ENCODE measurements around the gene ARID3C. TPM values are rescaled to one million over a fixed set of nuclear protein-coding genes. Genes with fewer than 3 reads are reported as not detected.
A peak's percentile ranks its signal among the peaks of the same experiment; 100 is the strongest.

Gene ARID3C
- total and polyA plus RNA-seq, 2 experiments from 2014 or later: 0.49 TPM; not detected in 1

DNA sequence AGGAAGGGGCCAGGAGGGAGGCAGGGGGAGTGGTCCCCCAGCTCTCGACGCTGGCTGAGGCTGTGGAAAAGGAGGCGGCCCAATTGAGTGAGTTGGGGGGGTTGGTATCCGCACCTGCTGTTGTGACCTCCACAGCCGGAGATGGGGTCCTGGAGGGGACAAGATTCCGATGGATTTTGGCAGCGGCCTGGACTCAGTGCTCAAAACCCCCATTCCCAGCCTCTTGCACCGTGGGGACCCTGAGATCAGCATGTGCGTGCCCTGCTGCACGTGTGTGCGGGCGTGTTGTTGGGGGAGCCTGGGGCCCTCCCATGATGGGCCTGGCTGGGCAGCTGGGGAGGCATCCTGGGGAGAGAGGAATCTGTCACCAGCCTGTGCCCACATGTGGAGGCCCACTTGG is 54.3 kb downstream of the ARID3C start:
- no peak for TF ChIP-seq EZH2 (IDR thresholded peaks at IDR 0.05; ENCODE audit: low read depth, unreplicated experiment)
- no peak for TF ChIP-seq POLR2AphosphoS5 (IDR thresholded peaks at IDR 0.05; ENCODE audit: low read depth)
- TF ChIP-seq, protein P1, sequence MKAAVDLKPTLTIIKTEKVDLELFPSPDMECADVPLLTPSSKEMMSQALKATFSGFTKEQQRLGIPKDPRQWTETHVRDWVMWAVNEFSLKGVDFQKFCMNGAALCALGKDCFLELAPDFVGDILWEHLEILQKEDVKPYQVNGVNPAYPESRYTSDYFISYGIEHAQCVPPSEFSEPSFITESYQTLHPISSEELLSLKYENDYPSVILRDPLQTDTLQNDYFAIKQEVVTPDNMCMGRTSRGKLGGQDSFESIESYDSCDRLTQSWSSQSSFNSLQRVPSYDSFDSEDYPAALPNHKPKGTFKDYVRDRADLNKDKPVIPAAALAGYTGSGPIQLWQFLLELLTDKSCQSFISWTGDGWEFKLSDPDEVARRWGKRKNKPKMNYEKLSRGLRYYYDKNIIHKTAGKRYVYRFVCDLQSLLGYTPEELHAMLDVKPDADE (IDR thresholded peaks at IDR 0.05): no peak
- TF ChIP-seq CREB1 (CRISPR knock-in tag; IDR thresholded peaks at IDR 0.05; ENCODE audit: low read depth): no peak
- no peak for TF ChIP-seq STAT1 (IDR thresholded peaks at IDR 0.05; ENCODE audit: unreplicated experiment)
- no peak overlapping the region for H2AFZ ChIP-seq
- H4K20me1 ChIP-seq (replicated peaks; ENCODE audit: insufficient read depth): peaks cover 7% of the 10 kb centered on the region; the same call in 1 of the 2 replicates
- peaks cover 11% of the 10 kb centered on the region; the same call in 1 of the 2 replicates for H3F3A ChIP-seq (replicated peaks; ENCODE audit: low read depth)
- H3K79me2 ChIP-seq (replicated peaks; ENCODE audit: insufficient read depth): no peaks in the 10 kb centered on the region
- DNase-seq (ENCODE audit: low spot score) (no peak), ATAC-seq (no peak)
- no peak overlapping the region for H3K4me2 ChIP-seq
- Mint-ChIP-seq H3K36me3 (ENCODE audit: low read depth) (no peaks in the 10 kb centered on the region), H3K9me3 (no peaks in the 10 kb centered on the region), H3K4me3 (no peak overlapping the region), H3K4me1 (peaks cover 50% of the 10 kb centered on the region), H3K27ac (no peak overlapping the region), H3K27me3 (ENCODE audit: insufficient read depth, low read depth, poor library complexity) (peaks cover 46% of the 10 kb centered on the region)
- no peak overlapping the region for H3K27ac ChIP-seq (ENCODE audit: low read depth)
- peaks cover 41% of the 10 kb centered on the region for H3K27me3 ChIP-seq (ENCODE audit: insufficient read depth)
- no peaks in the 10 kb centered on the region for H3K36me3 ChIP-seq (ENCODE audit: insufficient read depth)
- H3K4me3 ChIP-seq: no peak overlapping the region
- H3K4me1 ChIP-seq (ENCODE audit: insufficient read depth): peaks cover 36% of the 10 kb centered on the region
- no peaks in the 10 kb centered on the region for H3K9me2 ChIP-seq (ENCODE audit: insufficient read depth)

DNA sequence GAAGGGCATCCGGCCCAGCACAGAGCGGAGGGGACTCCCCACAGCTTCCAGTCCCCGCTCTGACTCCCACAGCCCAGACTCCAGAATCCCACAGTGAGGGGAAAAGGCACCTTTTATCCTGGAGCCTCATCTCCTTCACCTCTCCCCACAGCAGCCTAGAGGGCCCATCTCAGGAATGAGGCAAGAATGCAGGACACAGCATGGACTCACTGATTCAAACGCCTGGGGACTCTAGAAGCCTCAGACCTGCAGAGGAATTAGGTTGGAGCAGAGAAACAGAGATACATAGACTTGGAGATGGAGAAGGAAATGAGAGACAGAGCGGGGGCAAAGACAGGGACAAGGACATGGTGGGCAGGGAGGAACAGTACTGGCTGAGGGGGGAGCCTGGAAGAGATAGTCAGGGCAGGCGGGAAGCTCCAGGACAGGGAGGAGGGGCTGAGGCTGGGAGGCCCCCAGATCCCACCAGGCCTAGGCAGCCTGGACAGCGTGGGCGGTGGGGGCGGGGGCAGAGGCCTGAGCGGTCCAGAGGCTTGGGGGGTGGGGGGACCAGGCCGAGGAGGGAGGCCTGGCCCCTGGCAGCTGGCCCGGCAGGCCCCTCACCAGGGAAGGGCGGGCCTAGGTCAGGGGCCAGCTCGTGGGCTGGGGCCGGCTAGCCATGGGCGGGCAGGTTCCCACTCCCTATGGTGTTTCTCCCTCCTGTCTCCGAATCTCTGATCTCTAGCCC is 55.1 kb downstream of the ARID3C start:
- ATAC-seq (peak; percentile 8; the same call in 2 of the 3 replicates), DNase-seq (ENCODE audit: low spot score) (peak; percentile 37)
- H3K27ac ChIP-seq (ENCODE audit: low read depth): no peak overlapping the region
- peaks cover 33% of the 10 kb centered on the region for H3K27me3 ChIP-seq (ENCODE audit: insufficient read depth)
- Mint-ChIP-seq H3K27me3 (ENCODE audit: insufficient read depth, low read depth, poor library complexity) (peaks cover 38% of the 10 kb centered on the region), H3K4me1 (peaks cover 46% of the 10 kb centered on the region), H3K27ac (no peak overlapping the region), H3K9me3 (no peaks in the 10 kb centered on the region), H3K4me3 (no peak overlapping the region), H3K36me3 (ENCODE audit: low read depth) (no peaks in the 10 kb centered on the region)
- H3K4me3 ChIP-seq: no peak overlapping the region
- no peaks in the 10 kb centered on the region for H3K79me2 ChIP-seq (replicated peaks; ENCODE audit: insufficient read depth)
- no peaks in the 10 kb centered on the region for H3K36me3 ChIP-seq (ENCODE audit: insufficient read depth)
- peaks cover 11% of the 10 kb centered on the region; the same call in 1 of the 2 replicates for H3F3A ChIP-seq (replicated peaks; ENCODE audit: low read depth)
- no peak overlapping the region; the same call in 1 of the 2 replicates for H3K4me2 ChIP-seq
- H3K9me2 ChIP-seq (ENCODE audit: insufficient read depth): no peaks in the 10 kb centered on the region
- H4K20me1 ChIP-seq (replicated peaks; ENCODE audit: insufficient read depth): peaks cover 7% of the 10 kb centered on the region; the same call in 1 of the 2 replicates
- peaks cover 36% of the 10 kb centered on the region for H3K4me1 ChIP-seq (ENCODE audit: insufficient read depth)
- no peak overlapping the region for H2AFZ ChIP-seq
- TF ChIP-seq JUNB (IDR thresholded peaks at IDR 0.05; ENCODE audit: unreplicated experiment): no peak
- TF ChIP-seq, protein P2, sequence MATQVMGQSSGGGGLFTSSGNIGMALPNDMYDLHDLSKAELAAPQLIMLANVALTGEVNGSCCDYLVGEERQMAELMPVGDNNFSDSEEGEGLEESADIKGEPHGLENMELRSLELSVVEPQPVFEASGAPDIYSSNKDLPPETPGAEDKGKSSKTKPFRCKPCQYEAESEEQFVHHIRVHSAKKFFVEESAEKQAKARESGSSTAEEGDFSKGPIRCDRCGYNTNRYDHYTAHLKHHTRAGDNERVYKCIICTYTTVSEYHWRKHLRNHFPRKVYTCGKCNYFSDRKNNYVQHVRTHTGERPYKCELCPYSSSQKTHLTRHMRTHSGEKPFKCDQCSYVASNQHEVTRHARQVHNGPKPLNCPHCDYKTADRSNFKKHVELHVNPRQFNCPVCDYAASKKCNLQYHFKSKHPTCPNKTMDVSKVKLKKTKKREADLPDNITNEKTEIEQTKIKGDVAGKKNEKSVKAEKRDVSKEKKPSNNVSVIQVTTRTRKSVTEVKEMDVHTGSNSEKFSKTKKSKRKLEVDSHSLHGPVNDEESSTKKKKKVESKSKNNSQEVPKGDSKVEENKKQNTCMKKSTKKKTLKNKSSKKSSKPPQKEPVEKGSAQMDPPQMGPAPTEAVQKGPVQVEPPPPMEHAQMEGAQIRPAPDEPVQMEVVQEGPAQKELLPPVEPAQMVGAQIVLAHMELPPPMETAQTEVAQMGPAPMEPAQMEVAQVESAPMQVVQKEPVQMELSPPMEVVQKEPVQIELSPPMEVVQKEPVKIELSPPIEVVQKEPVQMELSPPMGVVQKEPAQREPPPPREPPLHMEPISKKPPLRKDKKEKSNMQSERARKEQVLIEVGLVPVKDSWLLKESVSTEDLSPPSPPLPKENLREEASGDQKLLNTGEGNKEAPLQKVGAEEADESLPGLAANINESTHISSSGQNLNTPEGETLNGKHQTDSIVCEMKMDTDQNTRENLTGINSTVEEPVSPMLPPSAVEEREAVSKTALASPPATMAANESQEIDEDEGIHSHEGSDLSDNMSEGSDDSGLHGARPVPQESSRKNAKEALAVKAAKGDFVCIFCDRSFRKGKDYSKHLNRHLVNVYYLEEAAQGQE (IDR thresholded peaks at IDR 0.05; ENCODE audit: unreplicated experiment): no peak
- TF ChIP-seq, protein P3, sequence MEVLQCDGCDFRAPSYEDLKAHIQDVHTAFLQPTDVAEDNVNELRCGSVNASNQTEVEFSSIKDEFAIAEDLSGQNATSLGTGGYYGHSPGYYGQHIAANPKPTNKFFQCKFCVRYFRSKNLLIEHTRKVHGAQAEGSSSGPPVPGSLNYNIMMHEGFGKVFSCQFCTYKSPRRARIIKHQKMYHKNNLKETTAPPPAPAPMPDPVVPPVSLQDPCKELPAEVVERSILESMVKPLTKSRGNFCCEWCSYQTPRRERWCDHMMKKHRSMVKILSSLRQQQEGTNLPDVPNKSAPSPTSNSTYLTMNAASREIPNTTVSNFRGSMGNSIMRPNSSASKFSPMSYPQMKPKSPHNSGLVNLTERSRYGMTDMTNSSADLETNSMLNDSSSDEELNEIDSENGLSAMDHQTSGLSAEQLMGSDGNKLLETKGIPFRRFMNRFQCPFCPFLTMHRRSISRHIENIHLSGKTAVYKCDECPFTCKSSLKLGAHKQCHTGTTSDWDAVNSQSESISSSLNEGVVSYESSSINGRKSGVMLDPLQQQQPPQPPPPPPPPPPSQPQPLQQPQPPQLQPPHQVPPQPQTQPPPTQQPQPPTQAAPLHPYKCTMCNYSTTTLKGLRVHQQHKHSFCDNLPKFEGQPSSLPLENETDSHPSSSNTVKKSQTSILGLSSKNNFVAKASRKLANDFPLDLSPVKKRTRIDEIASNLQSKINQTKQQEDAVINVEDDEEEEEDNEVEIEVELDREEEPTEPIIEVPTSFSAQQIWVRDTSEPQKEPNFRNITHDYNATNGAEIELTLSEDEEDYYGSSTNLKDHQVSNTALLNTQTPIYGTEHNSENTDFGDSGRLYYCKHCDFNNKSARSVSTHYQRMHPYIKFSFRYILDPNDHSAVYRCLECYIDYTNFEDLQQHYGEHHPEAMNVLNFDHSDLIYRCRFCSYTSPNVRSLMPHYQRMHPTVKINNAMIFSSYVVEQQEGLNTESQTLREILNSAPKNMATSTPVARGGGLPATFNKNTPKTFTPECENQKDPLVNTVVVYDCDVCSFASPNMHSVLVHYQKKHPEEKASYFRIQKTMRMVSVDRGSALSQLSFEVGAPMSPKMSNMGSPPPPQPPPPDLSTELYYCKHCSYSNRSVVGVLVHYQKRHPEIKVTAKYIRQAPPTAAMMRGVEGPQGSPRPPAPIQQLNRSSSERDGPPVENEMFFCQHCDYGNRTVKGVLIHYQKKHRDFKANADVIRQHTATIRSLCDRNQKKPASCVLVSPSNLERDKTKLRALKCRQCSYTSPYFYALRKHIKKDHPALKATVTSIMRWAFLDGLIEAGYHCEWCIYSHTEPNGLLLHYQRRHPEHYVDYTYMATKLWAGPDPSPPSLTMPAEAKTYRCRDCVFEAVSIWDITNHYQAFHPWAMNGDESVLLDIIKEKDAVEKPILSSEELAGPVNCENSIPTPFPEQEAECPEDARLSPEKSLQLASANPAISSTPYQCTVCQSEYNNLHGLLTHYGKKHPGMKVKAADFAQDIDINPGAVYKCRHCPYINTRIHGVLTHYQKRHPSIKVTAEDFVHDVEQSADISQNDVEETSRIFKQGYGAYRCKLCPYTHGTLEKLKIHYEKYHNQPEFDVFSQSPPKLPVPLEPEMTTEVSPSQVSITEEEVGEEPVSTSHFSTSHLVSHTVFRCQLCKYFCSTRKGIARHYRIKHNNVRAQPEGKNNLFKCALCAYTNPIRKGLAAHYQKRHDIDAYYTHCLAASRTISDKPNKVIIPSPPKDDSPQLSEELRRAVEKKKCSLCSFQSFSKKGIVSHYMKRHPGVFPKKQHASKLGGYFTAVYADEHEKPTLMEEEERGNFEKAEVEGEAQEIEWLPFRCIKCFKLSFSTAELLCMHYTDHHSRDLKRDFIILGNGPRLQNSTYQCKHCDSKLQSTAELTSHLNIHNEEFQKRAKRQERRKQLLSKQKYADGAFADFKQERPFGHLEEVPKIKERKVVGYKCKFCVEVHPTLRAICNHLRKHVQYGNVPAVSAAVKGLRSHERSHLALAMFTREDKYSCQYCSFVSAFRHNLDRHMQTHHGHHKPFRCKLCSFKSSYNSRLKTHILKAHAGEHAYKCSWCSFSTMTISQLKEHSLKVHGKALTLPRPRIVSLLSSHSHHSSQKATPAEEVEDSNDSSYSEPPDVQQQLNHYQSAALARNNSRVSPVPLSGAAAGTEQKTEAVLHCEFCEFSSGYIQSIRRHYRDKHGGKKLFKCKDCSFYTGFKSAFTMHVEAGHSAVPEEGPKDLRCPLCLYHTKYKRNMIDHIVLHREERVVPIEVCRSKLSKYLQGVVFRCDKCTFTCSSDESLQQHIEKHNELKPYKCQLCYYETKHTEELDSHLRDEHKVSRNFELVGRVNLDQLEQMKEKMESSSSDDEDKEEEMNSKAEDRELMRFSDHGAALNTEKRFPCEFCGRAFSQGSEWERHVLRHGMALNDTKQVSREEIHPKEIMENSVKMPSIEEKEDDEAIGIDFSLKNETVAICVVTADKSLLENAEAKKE (CRISPR knock-in tag; IDR thresholded peaks at IDR 0.05): no peak

Measured in GM23338 (cell line).